Lung (tissue), 12 donors: ENCODE data around the gene SDR42E1. TPM values are rescaled to one million over a fixed set of nuclear protein-coding genes. Genes with fewer than 3 reads are reported as not detected.
"Not testable (repeated sequence)": the region's sequence is repeated elsewhere in the genome, so short reads cannot be mapped to it uniquely, and the experiment has no call there.

ENCODE experiments used
- ATAC-seq: fragments of 200-7000 bp; cut with Tn5 transposase; one replicate; pipeline ENCODE4 v1.9.1; 2020; ENCODE audit warnings: moderate number of reproducible peaks; ENCODE audit not compliant: insufficient read depth, low FRiP score
- DNase-seq, 3 donors: peaks; one replicate each; pipeline ENCODE4 v3.0.0-alpha.2; 2013 to 2017
- H3K27ac ChIP-seq, 2 donors: one replicate each; pipeline ENCODE4 v1.5.1; 2013; ENCODE audit warnings: mild to moderate bottlenecking in 2 of 2, moderate library complexity in 2 of 2, control low read depth in 1 of 2, inconsistent platforms in 1 of 2, low read depth in 1 of 2, low read length in 1 of 2
- H3K27me3 ChIP-seq, 3 donors: one replicate each; pipeline ENCODE4 v1.5.1; 2013; ENCODE audit warnings: low read length in 2 of 3; ENCODE audit not compliant: control insufficient read depth in 3 of 3, insufficient read depth in 3 of 3
- H3K36me3 ChIP-seq, 4 donors: one replicate each; pipeline ENCODE4 v1.5.1; 2013; ENCODE audit warnings: low read length in 4 of 4, mild to moderate bottlenecking in 1 of 4, moderate library complexity in 1 of 4; ENCODE audit not compliant: control insufficient read depth in 4 of 4, insufficient read depth in 4 of 4
- H3K4me1 ChIP-seq, 5 donors: one replicate each; pipeline ENCODE4 v1.5.1; 2013; ENCODE audit warnings: low read length in 5 of 5, mild to moderate bottlenecking in 2 of 5, moderate library complexity in 1 of 5; ENCODE audit not compliant: control insufficient read depth in 5 of 5, insufficient read depth in 5 of 5
- H3K4me3 ChIP-seq: one replicate; pipeline ENCODE4 v1.5.1; 2013; ENCODE audit warnings: mild to moderate bottlenecking, control low read depth, moderate library complexity
- H3K9ac ChIP-seq, 2 donors: one replicate each; pipeline ENCODE4 v1.5.1; 2013; ENCODE audit warnings: low read length in 2 of 2, control low read depth in 1 of 2; ENCODE audit not compliant: insufficient read depth in 1 of 2
- H3K9me3 ChIP-seq, 4 donors: one replicate each; pipeline ENCODE4 v1.5.1; 2013; ENCODE audit warnings: low read length in 3 of 4, mild to moderate bottlenecking in 1 of 4, moderate library complexity in 1 of 4; ENCODE audit not compliant: control insufficient read depth in 4 of 4, insufficient read depth in 3 of 4
- CTCF ChIP-seq: IDR thresholded peaks from 2 replicates; pipeline ENCODE4 v1.5.1; 2012; ENCODE audit warnings: mild to moderate bottlenecking; ENCODE audit errors: control extremely low read depth, extremely low read depth
- WGBS, 2 donors: extraction: QIAGEN DNeasy Blood & Tissue Kit; methylation state at CpG; one replicate each; pipeline ENCODE4 v1.1.7; 2013; 5-methylcytosine and 5-hydroxymethylcytosine counted together
- polyA plus RNA-seq, 2 donors: library from polyadenylated mRNA; stranded (reverse); fragments of 200-250 nt; gene quantifications; one replicate each; pipeline ENCODE4 v1.2.1, GENCODE V29; 2013
- total RNA-seq, 2 donors: library from RNA; depleted of rRNA in 1 of 2; stranded (reverse); fragments of >200 nt in 1 of 2; gene quantifications; one replicate each; pipeline ENCODE4 v1.2.1, GENCODE V29; 2014 to 2021
- donor health status: control.
- donor health status: control.
- donor health status: Bipolar disorder and iron deficiency.
- donor health status: healthy.
- donor health status: DM: yes; HTN: yes; CAD: no.

The SDR42E1 gene
- total and polyA plus RNA-seq, 4 donors, result 1.2 to 9.5 (median 4.0) TPM

DNA sequence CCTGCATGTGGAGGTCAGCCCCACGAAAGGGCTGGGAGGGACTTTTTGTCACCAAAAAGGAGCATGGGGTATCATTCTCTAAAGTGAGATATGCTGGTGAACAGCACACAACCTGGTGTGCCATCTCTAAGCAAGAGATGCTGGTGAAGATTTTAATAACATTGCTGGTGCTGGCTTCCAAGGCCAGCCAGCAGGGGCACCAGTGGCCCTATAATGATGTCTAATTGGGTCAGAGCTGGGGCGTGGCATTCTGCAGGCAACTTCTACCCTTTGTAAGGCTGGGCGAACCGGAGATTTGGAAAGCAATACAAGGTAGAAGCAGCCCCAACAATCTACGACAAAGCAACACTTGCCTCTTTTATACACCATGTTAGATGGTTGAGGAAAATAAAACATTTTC lies 16.8 kb downstream of the SDR42E1 start:
- 91 to 92% methylated on average over 5 of the region's 5 CpGs for WGBS, 2 donors
- ATAC-seq, result no peak
- peaks cover 0 to 2% (median 0%) of the 10 kb centered on the region in 4 donors for H3K36me3 ChIP-seq
- no peak overlapping the region for H3K9ac ChIP-seq
- H3K27me3 ChIP-seq, result no peaks in the 10 kb centered on the region
- no peak overlapping the region for H3K4me3 ChIP-seq
- DNase-seq, result no peak
- peaks cover 0 to 11% (median 2%) of the 10 kb centered on the region in 5 donors for H3K4me1 ChIP-seq
- H3K27ac ChIP-seq, result no peak overlapping the region
- TF ChIP-seq CTCF, result no peak
- no peaks in the 10 kb centered on the region for H3K9me3 ChIP-seq

- H3K9me3 ChIP-seq, result no peaks in the 10 kb centered on the region
- no peak for TF ChIP-seq CTCF
- WGBS, 2 donors, result 78 to 85% methylated on average over 3 of the region's 3 CpGs
- H3K9ac ChIP-seq, result no peak overlapping the region
- no peak overlapping the region for H3K27ac ChIP-seq
- peaks cover 0 to 11% (median 2%) of the 10 kb centered on the region in 5 donors for H3K4me1 ChIP-seq
- no peaks in the 10 kb centered on the region for H3K36me3 ChIP-seq
- ATAC-seq, result no peak
- no peaks in the 10 kb centered on the region for H3K27me3 ChIP-seq
- DNase-seq, result no peak
- H3K4me3 ChIP-seq, result no peak overlapping the region
Observed at GRCh38 chr16:81992859-81993258, 18.4 kb downstream of the SDR42E1 start.

DNA sequence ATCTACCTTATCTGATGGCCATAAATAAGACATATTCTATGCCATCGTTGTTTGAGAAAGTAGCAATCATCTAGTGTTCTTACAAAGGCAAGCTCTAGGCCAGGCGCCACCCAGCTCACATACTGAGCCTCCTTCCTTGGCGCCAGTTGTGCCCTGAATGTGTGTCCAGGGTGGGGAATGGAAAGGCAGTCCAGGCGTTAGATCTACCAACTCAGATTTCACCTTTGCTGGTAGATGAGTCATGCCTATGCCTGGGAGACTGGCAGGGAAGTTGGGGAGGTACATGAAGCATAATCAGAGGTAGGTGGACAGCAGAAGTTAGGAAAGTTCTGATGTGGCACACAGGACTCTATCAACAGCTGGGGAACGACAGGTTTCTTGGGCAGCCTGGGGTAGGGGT lies 23.6 kb downstream of the SDR42E1 start:
- no peaks in the 10 kb centered on the region for H3K36me3 ChIP-seq
- no peak overlapping the region for H3K9ac ChIP-seq
- no peak for TF ChIP-seq CTCF
- no peaks in the 10 kb centered on the region for H3K27me3 ChIP-seq
- H3K4me1 ChIP-seq, result peaks cover 0 to 8% (median 0%) of the 10 kb centered on the region in 5 donors
- WGBS, 2 donors, result 87 to 94% methylated on average over 5 of the region's 5 CpGs
- H3K4me3 ChIP-seq, result no peak overlapping the region
- no peaks in the 10 kb centered on the region for H3K9me3 ChIP-seq
- no peak for ATAC-seq
- no peak for DNase-seq
- H3K27ac ChIP-seq, result no peak overlapping the region

GRCh38 chr16:81987121-81987520 lies 24.1 kb downstream of the SDR42E1 start:
- Histone ChIP-seq H3K4me1 (peaks cover 0 to 2% (median 0%) of the 10 kb centered on the region in 5 donors), H3K27ac (no peak overlapping the region), H3K27me3 (no peaks in the 10 kb centered on the region), H3K36me3 (no peaks in the 10 kb centered on the region), H3K4me3 (no peak overlapping the region), H3K9ac (no peak overlapping the region), H3K9me3 (no peaks in the 10 kb centered on the region)
- no peak for TF ChIP-seq CTCF
- DNase-seq (no peak), ATAC-seq (no peak)
- 87 to 90% methylated on average over 8 of the region's 8 CpGs for WGBS, 2 donors

DNA sequence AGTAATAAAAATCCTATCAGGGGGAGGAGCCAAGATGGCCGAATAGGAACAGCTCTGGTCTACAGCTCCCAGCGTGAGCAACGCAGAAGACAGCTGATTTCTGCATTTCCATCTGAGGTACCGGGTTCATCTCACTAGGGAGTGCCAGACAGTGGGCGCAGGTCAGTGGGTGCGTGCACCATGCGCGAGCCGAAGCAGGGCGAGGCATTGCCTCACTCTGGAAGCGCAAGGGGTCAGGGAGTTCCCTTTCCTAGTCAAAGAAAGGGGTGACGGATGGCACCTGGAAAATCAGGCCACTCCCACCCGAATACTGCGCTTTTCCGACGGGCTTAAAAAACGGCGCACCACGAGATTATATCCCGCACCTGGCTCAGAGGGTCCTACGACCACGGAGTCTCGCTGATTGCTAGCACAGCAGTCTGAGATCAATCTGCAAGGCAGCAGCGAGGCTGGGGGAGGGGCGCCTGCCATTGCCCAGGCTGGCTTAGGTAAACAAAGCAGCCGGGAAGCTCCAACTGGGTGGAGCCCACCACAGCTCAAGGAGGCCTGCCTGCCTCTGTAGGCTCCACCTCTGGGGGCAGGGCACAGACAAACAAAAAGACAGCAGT lies 33.8 kb downstream of the SDR42E1 start:
- not testable (repeated sequence) for H3K27me3 ChIP-seq, H3K4me1 ChIP-seq, H3K4me3 ChIP-seq, H3K36me3 ChIP-seq, H3K9me3 ChIP-seq, ATAC-seq, DNase-seq, H3K9ac ChIP-seq, H3K27ac ChIP-seq
- 87 to 91% methylated on average over 26 of the region's 26 CpGs for WGBS, 2 donors
